Esophagus squamous epithelium (tissue), 4 donors: ENCODE data around the gene CPED1.

Source experiments
- CTCF ChIP-seq, 6 experiments: fragments of 450-650 bp in 4 of 6; fragments of 200-600 bp in 2 of 6; sonication (generic) in 2 of 6; IDR thresholded peaks; one replicate each; pipeline ENCODE4 v1.5.1; 2016 to 2019; ENCODE audit warnings: antibody characterized with exemption in 6 of 6, mild to moderate bottlenecking in 4 of 6, moderate library complexity in 4 of 6
- POLR2A ChIP-seq, 4 donors: fragments of 450-650 bp; IDR thresholded peaks; one replicate each; pipeline ENCODE4 v1.6.1; 2017; ENCODE audit warnings: antibody characterized with exemption in 4 of 4, mild to moderate bottlenecking in 4 of 4, moderate library complexity in 3 of 4

GRCh38 chr7:121001234-121001906 is 12.9 kb downstream of the CPED1 start:
- TF ChIP-seq CTCF (IDR thresholded peaks at IDR 0.05) (no peak), POLR2A (IDR thresholded peaks at IDR 0.05) (no peak)
